A549 (cell line): Measurements from ENCODE around the gene SUSD5.

ENCODE experiments used
- CTCF ChIP-seq: fragments of >200 bp; sonication (Bioruptor Twin); formaldehyde crosslinking; IDR thresholded peaks from 3 replicates; pipeline ENCODE4 v1.5.1; 2016
- EP300 ChIP-seq, 2 experiments: fragments of >200 bp; sonication (Bioruptor Twin); formaldehyde crosslinking; IDR thresholded peaks; 2 replicates in 1 of 2; 3 replicates in 1 of 2; pipeline ENCODE4 v1.6.1; 2016 to 2017
- MAX ChIP-seq: IDR thresholded peaks from 2 replicates; pipeline ENCODE4 v1.6.1; 2012
- RAD21 ChIP-seq, 2 experiments: fragments of >200 bp in 1 of 2; sonication (Bioruptor Twin) in 1 of 2; formaldehyde crosslinking in 1 of 2; IDR thresholded peaks in 1 of 2; conservative IDR thresholded peaks in 1 of 2; 2 replicates in 1 of 2; 3 replicates in 1 of 2; pipeline ENCODE4 v1.6.1; 2012 to 2018; ENCODE audit warnings: inconsistent platforms in 1 of 2
- REST ChIP-seq: fragments of 200-600 bp; sonication (generic); IDR thresholded peaks from 2 replicates; pipeline ENCODE4 v1.6.1; 2016; ENCODE audit warnings: antibody characterized with exemption, mild to moderate bottlenecking, moderate library complexity

GRCh38 chr3:33119891-33120290, 98.7 kb downstream of the SUSD5 start:
- no peak for TF ChIP-seq RAD21 (conservative IDR thresholded peaks at IDR 0.05 in 1 of 2, IDR thresholded peaks at IDR 0.05 in 1 of 2)
- TF ChIP-seq REST = no peak
- TF ChIP-seq CTCF = no peak
- TF ChIP-seq MAX = no peak
- TF ChIP-seq EP300 (IDR thresholded peaks at IDR 0.05) = no peak
